ENCODE measurements around the gene FREM1.

- TF ChIP-seq CTCF (IDR thresholded peaks at IDR 0.05): no peak
- TF ChIP-seq EZH2 (IDR thresholded peaks at IDR 0.05; ENCODE audit: borderline replicate concordance, insufficient read depth, low read depth, low read length, poor library complexity, severe bottlenecking): no peak
These were observed 127.8 kb downstream of the FREM1 start for GRCh38 chr9:14782286-14783051.
